Astrocyte of the spinal cord (primary cell): ENCODE measurements around the gene GDPD5.

Experiments
- DNase-seq: peaks from one replicate; pipeline ENCODE4 v3.0.0; 2011; ENCODE audit warnings: low read depth, low spot score
- H3K4me3 ChIP-seq: 2 replicates; pipeline ENCODE4 v1.5.1; 2011; ENCODE audit warnings: low read depth, mild to moderate bottlenecking, low read length, moderate library complexity
- in situ Hi-C: cut with HindIII; loops from 2 replicates; pipeline ENCODE4 v1.10.0; 2017; ENCODE audit warnings: low sequenced_read_pairs
- TF ChIP-seq, protein P1 (sequence below): IDR thresholded peaks from 2 replicates; pipeline ENCODE4 v1.5.1; 2012; ENCODE audit warnings: low read depth, mild to moderate bottlenecking, low read length, inconsistent platforms

Gene GDPD5

GRCh38 chr11:75522286-75523044, 3.3 kb downstream of the GDPD5 start:
- H3K4me3 ChIP-seq = no peak overlapping the region
- TF ChIP-seq, protein P1, sequence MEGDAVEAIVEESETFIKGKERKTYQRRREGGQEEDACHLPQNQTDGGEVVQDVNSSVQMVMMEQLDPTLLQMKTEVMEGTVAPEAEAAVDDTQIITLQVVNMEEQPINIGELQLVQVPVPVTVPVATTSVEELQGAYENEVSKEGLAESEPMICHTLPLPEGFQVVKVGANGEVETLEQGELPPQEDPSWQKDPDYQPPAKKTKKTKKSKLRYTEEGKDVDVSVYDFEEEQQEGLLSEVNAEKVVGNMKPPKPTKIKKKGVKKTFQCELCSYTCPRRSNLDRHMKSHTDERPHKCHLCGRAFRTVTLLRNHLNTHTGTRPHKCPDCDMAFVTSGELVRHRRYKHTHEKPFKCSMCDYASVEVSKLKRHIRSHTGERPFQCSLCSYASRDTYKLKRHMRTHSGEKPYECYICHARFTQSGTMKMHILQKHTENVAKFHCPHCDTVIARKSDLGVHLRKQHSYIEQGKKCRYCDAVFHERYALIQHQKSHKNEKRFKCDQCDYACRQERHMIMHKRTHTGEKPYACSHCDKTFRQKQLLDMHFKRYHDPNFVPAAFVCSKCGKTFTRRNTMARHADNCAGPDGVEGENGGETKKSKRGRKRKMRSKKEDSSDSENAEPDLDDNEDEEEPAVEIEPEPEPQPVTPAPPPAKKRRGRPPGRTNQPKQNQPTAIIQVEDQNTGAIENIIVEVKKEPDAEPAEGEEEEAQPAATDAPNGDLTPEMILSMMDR = no peak
- in situ Hi-C loops = no loop called here
- DNase-seq = no peak

GRCh38 chr11:75520688-75521087, 5.1 kb downstream of the GDPD5 start:
- DNase-seq = no peak
- in situ Hi-C loops = no loop called here
- TF ChIP-seq, protein P1 = no peak
- H3K4me3 ChIP-seq = no peak overlapping the region

GRCh38 chr11:75518771-75519653, 6.7 kb downstream of the GDPD5 start:
- TF ChIP-seq, protein P1 = no peak
- H3K4me3 ChIP-seq = no peak overlapping the region
- DNase-seq = no peak
- in situ Hi-C loops = no loop called here

GRCh38 chr11:75518204-75518549, 7.6 kb downstream of the GDPD5 start:
- no peak overlapping the region for H3K4me3 ChIP-seq
- TF ChIP-seq, protein P1 = no peak
- in situ Hi-C loops = no loop called here
- DNase-seq = no peak

DNA sequence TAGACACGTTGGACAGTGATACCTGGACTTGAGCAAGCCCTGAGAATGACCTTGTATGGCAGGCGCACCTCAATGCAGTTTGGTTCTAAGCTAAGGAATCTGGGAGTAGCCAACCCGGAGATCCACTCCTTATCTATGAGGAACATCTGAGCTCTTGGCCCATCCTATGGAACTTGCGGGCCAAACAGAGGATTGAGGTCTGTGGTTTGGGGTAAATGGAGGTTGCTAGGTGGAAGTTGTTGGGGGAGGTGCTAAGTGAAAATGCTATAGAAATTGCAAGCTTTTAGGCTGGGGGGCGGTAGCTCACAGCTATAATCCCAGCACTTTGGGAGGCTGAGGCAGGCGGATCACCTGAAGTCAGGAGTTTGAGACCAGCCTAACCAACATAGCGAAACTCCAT, 8.9 kb downstream of the GDPD5 start:
- no peak overlapping the region for H3K4me3 ChIP-seq
- TF ChIP-seq, protein P1 = no peak
- in situ Hi-C loops = no loop called here
- no peak for DNase-seq

GRCh38 chr11:75516140-75516539, 9.6 kb downstream of the GDPD5 start:
- in situ Hi-C loops = no loop called here
- no peak overlapping the region for H3K4me3 ChIP-seq
- TF ChIP-seq, protein P1 = no peak
- DNase-seq = no peak
